ENCODE data around the gene SMIM22.

The SMIM22 gene, protein sequence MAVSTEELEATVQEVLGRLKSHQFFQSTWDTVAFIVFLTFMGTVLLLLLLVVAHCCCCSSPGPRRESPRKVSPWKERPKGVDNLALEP

DNA sequence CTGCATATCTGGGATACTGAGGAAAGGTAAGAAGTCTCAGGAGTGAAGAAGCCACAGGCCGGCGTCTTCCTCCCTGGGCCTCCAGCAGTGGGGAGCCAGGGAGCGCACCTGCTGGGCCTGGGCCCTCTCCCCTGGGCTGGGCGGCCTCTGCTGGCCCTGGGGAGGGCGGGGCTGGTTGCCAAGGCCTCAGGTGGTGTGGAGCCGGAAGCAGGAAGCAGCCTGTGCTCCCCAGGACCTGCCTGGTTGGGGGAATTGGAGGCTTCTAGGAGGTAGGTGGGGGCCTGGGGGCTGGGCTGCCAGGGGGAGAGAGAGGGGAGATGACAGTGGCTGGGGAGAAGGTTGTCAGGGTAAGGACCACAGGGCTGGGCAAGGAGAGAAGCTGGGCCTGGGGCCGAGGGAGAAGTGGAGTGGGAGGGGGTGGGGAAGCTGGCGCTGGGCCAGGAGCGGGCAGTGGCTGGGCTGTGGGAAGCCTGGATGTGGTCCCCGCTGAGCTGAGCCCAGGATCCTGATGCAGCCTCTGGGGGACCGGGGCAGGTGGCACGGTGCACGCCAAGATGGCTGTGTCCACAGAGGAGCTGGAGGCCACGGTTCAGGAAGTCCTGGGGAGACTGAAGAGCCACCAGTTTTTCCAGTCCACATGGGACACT, at the start of gene SMIM22:
SMIM22 (plus strand) TSS at position 189 of the 647 bp plus-strand sequence; CDS start at position 555, 366 bp downstream.
- no peak for DNase-seq

DNA sequence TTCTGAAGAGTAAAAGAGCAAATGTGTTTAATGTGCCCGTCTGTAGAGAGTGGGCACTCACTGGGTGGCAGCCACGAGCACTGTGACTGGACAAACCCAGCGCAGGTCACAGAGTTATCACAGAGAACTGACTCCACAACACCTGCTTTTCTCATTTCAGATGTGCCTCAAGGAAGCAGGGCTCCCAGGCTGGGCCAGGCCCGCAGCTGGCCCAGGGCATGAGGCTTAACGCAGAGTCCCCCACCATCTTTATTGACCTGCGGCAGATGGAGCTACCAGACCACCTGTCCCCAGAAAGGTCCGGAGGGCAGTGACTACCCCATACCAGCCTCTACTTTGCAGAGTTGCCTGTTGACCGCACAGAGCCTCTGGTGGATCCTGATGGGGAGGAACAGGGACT, 49.0 kb upstream of the SMIM22 start:
- DNase-seq = no peak

DNA sequence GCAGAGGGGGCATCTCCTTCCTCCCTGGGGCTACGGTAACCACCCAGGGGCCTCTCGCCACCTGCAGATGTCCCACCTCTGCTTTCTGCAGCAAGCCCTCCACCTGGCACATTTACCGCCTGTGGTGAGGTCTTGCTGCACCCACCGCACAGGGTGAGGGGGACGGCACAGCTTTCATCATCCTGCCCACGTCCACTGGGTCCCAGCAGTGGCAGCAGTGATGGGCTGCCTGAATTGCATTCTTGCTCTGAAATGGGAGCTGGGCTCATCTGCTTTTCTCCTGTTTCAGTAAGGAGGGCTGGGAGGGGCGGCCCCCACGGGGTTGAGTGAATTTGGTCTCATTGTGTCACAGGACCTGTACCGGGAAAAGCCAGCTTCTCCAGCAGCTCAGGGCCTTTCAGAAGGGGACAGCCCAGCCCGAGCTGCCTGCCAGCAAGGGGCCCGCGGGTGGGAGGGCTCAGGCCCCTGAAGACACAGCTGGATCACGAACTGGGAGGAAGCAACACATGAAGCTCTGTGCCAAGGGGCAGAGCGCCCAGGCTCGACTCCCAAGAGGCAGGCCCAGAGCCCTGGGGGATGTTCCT, 48.1 kb upstream of the SMIM22 start:
- no peak for DNase-seq

DNA sequence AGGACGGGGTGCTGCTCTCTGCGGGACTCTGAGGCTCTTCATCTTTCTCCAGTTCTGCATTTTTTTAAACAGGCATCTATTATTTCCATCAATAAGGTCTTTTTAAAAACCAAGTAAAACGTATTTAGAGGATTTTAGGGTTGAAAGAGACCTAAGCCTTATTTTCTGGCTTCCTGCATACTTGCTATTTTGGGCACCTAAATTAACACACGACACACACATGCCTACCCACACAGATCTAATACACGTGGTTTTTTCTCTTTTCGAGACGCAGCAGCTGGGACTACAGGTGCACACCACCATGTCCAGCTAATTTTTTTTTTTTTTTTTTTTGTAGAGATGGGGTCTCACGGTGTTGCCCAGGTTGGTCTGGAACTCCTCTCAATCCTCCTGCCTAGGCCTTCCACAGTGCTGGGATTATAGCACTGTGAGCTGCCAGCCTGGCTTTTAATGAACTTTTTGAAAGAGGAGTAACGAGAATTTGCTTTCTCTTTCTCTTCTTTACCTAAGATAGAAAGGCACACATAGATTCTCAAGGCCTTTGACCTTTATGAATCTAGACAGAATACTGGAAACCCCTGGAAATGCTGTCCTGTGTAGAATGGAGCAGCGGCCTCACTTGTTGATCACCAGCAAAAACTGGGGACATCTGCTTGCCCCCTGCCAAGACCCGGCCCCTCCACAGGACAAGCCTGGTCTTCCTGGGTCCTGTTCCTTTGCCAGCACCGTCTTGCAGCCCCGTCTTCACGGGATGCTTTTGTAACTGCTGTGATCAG, 47.1 kb upstream of the SMIM22 start:
- no peak for DNase-seq

DNA sequence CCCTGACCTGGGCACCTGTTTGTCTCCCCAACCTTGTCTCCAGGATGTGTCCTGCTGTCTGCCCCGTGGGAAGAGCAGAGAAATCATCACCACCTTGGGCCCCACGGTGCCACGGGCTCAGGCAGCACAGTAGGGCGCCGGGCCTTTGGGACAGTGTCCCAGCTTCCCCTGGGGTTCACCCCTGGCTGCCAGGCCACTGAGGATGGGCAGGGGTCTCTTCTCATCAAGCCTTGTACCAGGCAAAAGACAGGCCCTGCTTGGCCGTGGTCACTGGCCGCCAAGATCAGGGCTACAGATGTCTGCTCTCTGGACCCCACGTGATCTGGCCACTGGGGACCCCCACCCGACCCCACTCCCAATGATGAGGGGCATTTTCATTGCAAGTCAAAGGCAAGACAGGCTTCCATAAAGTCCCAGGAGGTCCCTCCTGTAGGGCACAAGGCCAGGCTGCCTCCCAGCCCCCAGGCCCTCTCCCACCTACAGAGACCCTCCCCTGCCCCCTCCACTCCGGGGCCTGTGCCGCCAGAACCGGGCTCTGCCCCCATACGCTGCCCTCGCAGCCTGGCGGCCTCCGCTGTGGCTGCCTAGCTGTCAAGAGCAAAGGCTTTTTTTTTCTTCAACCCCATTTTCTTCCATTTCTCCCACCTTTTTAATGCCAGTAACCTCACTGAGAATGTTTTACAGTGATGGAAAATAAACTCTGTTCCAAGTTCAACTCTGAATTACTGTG, 46.3 kb upstream of the SMIM22 start:
- no peak for DNase-seq

DNA sequence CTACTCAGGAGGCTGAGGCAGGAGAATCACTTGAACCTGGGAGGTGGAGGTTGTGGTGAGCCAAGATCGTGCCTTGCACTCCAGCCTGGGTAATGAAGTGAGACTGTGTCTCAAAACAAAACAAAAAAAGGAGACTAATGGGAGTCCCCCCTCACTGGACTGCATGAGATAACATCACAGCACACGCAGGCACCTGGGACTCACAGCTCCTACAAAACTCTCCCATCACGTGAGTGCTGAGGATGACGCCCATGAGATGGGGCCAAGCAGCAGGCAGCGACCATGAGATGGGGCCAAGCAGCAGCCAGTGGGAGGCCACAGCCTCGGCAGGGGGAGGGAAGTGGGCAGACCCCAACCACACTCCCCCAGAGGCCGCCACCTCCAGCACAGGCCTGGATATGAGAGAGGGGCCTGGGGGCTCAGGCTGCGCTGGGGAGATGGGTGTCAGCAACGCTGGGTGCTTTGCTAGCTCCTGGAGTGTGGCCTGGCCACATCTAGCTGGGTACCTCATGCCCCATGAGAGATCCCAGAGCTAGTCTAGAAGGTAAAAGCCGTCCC, 45.4 kb upstream of the SMIM22 start:
- DNase-seq = no peak

DNA sequence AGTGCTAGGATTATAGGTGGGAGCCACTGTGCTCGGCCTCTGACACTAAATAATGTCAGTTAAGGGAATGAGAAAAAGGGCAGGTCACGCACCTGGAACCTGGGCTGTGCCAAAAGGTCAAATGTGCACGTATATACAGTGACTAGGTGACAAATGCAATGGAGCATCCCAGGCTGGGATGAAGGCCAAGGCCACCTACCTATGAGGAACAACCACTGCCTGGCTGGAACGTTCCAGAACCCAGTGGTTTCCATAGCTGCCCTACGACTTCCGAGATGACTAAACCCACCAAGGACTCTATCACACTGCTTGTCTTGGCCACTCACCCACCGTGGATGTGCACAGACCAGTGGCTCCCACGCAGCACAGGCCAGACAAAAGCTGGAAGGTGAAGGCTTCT, 44.3 kb upstream of the SMIM22 start:
- no peak for DNase-seq

DNA sequence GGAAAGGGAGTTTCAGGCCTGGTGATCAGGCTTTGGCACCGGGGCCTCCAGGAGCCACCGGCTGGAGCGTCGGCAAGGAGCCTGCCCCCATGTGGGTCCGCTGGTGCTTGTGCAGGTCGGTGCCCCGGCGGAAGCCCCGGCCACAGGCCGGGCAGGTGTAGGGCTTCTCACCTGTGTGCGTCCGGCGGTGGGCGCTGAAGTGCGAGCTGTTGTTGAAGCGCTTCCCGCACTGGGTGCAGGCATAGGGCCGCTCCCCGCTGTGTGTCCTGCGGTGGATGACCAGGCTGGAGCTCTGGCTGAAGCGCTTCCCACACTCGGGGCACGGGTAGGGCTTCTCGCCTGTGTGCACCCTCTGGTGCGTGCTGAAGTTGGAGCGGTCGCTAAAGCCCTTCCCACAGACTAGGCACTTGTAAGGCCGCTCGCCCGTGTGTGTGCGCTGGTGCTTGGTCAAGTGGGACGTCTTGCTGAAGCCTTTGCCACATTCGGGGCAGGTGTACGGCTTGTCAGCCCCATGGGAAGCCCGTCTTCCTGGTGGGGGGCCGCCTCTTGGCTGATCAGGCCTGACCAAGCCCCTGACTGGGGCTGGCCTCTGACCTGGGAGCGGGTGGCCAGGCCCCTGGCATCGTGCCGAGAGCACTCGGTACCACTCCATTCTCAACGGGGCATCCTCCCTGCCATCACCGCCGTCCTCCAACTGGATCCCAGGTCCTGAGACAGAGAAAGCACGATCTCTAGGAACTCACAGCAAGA, 42.6 kb upstream of the SMIM22 start:
- DNase-seq = no peak

DNA sequence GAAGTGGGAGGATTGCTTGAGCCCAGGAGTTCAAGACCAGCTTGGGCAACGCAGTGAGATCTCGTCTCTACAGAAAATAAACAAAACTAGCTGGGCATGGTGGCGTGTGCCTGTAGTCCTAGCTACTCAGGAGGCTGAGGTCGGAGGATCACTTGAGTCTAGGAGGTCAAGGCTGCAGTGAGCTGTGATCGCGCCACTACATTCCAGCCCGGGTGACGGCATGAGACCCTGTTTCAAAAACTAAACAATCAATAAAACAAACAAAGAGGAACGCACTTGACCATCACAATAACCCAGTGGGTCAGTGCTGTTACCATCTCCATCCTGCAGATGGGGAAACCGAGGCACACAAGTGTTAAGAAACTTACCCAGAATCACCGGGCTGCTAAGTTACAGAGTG, 41.9 kb upstream of the SMIM22 start:
- DNase-seq = no peak

DNA sequence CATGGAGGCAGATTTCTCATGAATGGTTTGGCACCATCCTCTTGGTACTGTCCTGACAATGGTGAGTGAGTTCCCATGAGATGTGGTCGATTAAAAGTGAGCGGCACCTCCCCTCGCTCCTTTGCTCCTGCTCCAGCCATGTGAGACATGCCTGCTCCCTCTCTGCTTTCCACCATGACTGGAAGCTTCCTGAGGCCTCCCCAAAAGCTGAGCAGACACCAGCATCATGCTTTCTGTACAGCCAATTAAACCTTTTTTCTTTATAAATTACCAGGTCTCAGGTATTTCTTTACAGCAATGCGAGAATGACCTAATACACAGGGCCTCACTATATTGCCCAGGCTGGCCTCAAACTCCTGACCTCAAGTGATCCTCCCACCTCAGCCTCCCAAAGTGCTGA, 40.3 kb upstream of the SMIM22 start:
- DNase-seq = no peak

DNA sequence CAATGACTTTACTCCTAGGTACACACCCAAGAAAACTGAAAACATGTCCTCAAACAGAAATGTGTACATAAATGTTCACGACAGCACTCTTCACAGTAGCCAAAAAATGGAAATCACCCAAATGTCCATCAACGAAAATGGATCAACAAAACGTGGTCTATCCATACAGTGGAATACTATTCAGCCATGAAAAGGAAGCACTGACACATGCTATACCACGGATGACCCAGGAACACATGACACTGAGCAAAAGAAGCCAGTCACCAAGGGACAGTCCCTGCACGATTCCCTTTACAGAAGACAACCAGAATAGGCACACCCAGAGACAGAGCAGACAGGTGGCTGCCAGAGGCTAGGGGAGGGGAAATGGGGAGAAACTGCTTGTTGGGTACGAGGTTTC, 39.5 kb upstream of the SMIM22 start:
- DNase-seq = no peak

DNA sequence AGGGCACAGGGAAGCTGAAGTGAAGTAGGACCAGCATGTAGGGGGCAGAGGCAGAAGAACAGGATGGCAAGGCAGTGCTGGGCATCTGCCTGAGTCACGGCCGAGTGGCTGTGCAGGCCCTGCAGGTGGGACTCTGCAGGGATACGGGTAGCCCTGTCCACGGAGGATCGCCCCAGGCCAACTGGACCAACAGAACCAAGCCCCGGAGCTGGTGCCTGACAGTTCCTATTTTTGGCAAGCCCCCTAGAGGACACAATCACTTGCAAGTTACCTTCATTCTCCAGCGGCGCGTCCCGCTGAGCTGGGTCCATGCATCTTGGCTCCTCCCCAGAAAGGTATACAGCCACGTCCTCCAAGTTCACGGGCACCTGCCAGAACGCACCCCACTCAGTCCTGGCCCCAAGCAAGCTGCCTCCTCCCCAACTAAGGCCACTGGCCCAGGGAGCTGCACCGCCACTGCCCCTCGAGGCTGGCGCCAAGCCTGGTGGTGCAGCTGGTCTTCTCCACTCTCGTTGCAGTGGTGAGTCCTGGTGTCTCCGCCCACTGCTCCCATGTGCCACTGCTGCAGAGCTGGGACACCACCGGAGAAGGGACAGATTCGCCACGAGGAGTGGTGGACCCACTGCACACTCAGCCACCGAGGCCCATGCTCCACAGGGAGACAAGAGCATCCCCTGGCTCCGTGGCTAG, 34.8 kb upstream of the SMIM22 start:
- DNase-seq = no peak

DNA sequence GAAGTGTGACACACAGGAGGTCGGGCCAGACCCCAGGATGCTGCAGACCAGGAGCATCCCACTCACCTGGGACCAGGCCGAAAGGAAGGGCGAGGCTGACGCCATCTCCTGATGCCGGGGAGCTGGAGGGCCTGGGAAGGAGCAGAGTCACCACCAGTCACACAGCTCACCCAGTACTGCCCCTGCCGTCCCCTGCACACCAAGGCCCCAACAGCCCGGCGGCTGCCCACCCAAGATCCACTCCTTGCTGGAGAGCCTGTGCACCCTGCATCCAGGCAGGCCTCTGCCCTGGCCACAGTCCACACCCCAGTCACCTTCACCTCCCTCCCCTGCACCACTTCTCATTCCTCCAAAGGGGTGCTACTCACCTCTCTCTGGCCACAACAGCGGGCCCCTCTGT, 33.0 kb upstream of the SMIM22 start:
- no peak for DNase-seq

DNA sequence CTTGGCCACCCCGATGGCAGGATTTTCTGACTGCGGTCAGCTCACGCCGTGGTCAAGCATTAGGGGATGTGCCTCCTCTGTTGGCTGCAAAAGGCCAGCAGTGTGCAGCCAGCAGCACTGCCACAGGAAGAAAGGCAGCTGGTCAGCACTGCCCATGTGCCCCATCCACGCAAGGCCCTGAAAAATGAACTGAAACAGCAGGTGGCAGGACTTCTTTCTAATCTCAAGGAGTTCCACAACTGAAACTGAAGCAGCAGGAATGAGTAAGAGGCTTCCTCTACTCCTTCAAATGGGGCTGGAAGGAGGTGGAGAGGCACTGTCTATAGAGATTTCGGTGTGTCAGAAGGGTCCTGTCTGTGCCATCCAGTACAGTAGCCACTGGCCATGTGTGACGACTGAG, 31.4 kb upstream of the SMIM22 start:
- no peak for DNase-seq

DNA sequence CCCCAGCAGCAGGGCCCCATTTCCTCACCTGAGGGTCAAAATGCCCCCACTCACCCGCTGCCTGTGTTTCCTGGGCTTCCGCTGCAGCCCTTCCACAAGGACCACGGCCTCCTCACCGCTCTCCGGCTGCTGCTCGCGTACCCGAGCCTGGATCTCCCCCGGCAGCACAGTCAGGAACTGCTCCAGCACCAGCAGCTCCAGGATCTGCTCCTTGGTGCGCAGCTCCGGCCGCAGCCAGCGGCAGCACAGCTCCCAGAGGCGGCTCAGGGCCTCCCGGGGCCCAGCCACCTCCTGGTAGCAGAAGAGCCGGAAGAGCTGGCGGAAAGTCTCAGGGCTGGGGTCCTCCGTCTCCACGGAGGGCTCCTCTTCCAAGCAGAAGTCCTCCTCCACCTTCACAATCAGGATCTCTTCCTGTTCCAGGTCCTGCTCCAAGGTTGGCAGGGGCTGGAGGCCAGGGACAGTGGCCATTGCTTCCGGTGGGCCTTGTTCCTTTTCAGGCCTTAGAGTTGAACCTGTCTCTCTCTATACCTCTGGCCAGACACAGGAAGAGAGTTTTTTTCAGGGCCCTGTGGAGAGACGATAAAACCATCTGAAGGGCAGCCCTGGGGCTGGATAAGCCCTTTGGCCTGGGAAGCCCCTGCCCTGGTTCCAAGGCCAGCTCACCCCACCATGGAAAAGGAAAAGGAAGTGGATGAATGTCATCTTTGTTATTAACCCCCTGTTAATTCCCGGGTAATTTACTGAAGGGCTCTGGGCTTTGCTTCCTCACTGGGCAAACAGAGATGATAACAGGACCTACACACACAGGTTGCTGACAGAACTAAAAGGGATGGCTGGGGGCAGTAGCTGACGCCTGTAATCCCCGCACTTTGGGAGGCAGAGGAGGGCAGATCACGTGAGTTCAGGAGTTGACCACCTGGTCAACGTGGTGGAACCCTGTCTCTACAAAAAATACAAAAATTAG, 29.4 kb upstream of the SMIM22 start:
- no peak for DNase-seq

DNA sequence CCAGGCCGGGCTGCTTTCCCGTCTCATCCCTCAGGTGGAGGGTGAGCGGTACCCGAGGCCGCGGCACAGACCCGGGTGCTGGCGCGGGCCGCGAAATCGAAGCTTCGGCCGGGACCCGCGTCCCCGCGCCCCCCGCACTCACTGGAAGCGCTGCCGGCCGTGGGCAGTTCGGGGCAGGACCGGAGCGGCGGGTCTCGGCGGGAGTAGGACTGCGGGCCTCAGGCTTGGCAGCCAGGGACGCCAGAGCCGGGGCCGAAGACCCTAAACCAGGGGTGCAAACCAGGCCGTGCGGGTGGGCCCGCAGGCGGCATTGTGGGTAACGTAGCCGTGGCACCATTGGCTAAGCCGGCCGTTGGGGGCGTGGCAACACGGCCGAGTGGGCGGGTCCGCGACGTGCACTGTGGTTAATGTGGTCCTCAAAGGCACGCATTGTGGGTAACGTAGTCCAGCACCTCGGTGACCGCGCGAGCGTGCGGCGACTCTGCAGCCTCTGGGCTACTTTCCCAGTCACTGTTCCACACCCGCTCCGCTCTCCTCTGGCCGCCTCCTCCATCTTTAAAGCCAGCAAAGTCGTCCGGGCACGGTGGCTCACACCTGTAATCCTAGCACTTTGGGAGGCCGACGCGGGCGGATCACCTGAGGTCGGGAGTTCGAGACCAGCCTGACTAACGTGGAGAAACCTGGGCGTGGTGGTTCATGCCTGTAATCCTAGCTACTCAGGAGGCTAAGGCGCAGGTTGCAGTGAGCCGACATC, 28.1 kb upstream of the SMIM22 start, which contains the start of gene ZNF500:
ZNF500 (minus strand) TSS at position 288 of the 754 bp plus-strand sequence. CDS start 1,184 bp downstream, outside the sequence.
- DNase-seq = peak; percentile 98

DNA sequence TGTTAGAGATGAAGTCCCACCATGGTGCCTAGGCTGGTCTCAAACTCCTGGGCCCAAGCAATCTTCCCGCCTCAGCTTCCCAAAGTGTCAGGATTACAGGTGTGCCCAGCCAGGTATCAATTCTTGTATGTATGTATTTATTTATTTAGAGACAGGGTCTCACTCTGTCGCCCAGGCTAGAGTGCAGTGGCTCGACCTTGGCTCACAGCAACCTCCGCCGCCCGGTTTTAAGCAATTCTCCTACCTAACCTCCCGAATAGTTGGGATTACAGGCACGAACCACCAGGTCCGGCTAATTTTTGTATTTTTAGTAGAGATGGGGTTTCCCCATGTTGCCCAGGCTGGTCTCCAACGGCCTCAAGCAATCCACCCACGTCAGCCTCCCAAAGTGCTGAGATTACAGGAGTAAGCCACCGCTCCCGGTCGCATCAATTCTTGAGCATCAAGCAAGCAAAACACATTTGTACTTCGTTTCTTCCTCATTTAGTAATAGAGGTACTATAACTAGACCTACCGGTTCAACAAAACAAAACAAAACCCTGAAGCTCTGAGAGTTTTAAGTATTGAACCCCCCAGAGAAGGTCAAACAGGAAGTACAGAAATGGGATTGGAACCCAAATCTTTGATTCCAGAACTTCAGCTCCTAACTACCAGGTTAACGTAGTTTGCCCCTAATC, 27.2 kb upstream of the SMIM22 start:
- DNase-seq = peak; percentile 51

DNA sequence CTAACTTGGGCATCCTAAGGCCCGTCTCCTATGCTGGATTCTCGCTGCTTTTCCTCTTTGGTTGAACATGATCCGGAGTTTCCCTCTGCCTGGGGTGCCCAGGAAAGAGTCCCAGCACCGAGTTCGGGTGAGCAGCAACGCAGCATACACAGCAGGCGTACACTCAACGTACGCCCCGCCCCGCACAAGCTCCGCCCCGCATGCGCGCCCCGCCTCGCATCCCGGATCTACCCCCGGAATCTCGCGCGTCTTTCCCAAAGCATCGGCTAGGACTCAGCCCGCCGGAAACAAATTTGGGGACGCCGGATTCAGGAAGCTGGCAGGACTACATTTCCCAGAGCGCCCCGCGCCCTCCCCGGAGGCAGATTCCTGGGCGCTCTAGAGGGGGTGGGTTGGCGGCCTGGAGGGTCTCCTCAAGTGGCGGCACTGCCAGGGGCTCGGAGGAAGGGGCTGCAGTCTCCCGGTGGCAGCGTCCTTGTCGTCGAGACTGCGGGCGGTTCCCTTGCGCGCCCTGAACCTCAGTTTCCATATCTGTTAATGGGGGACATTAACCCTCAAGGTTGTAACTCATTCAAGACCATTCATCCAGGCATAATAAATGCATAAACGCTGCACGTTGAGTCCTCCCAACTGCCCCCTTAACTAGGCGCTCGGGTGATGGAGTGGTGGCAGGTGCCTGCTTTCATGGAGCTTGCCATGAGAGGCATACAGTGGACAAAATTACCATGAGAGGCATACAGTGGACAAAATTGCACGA, 26.4 kb upstream of the SMIM22 start:
- DNase-seq = peak; percentile 97

Measured in suppressor macrophage treated with lipopolysaccharide for 4 hours (primary cell).